GM18511 (cell line): ENCODE results near the gene SPNS2.

Experiments
- ATAC-seq: cut with Tn5 transposase; IDR thresholded peaks from one replicate; pipeline ENCODE4 v1.9.1; 2021; ENCODE audit warnings: mild to moderate bottlenecking, moderate library complexity; ENCODE audit not compliant: unreplicated experiment

Gene SPNS2

DNA sequence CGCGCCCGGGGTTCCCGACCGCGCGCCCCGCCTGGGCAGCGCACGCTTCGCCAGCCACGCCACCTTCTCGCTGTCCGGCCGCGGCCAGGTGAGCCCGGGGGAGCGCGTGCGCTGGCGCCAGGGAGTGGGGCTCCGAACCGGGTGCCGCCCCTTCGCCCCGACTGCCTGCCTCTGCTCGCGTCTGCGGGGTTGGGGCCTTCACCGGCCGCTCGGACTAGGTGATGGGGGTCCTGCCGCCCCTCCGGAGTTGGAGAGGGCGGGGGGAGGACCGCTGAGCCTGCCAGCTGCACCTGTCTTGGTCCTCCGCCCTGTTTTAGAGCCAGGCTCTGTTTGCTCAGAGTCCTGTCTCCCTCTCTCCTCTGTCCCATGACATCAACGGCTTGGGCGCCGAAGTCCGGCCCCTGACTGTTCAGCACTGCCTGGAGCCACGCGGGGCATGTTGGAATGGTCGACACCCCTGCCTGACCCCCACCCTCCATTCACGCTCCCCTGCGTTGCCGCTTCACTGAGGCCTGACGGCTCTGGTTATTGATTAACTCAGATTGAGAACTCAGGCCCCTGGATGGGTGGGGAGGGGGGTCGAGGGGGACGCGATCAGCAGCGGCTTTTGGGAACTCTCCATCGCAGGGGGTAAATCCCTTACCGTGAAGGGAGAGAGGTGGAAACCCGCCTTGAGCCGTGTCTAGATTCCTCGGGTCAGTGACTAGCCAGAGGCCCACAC, 86.4 kb downstream of the SPNS2 start:
- no peak for ATAC-seq

DNA sequence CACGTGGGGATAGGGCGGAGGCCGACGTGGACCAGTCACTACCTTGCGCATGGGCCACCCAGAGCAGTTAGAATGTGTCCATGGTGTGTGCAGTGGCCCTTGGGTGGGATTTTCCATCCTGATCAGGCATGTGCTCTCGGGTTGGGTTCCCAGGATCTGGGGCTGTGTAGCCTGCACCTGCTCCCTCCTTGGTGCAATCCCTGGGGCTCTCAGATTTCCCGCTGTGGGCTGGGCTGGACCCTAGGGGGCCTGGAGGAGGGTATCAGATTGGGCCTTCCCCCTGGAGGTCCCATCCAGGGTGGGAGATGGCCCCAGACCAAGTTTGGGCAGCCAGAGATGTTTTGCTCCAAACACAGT, 86.9 kb downstream of the SPNS2 start:
- no peak for ATAC-seq

DNA sequence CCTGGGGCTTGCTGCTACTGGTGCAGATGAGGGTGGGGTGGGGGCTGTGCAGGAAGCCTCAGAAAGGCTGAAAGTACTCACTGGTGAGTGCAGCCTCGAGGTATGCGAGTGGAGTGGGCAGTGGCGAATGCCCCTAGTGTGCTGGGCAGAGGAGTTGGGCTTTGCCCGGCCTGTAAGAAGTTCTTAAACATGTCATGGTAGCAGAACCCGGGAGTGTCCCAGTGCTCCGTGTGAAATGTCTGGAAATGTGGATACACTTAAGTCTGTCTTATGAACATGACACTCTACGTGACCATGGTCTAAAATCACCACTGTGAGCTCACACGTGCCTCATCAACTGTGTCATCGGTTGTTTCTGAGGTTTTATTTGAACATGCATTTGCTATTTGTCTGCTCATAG, 87.4 kb downstream of the SPNS2 start:
- no peak for ATAC-seq

DNA sequence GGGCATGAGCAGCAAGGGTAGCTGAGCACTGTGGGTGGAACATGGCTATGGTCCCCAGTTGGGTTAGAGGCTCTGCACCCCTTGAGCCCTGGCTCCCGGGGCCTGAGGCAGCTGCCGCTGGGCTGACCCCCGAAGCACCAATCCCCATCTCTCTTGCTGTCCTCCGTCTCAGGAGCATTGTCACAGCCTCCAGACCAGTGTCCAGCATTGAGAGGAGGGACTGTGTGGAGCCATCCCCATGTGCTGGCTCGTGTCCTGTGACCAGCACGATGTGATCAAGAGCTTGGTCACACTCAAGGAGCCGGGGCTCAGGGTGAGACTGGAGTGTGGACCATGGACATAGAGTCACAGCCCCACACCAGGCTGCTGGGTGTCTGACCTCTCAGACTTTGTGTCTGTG, 88.5 kb downstream of the SPNS2 start:
- ATAC-seq: no peak

DNA sequence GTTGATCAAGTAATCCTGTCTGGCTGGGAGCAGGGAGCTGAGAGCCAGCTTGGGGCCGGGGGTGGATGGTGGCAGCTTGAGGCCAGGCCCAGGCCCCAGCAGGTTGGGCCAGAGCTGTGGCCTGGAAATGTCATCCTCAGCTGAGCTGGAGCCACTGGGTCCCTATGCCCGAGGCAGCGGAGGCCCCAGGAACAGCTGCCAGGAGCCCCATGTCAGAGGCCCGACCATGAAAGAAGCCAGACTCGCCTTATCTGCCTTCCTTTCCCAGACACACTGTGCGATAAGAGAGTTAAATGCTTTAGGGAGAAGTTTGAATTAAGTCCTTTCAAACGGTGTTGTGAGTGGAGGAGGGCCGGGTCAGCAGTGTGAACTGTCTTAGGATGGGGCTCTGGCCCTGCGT, 89.1 kb downstream of the SPNS2 start:
- no peak for ATAC-seq

DNA sequence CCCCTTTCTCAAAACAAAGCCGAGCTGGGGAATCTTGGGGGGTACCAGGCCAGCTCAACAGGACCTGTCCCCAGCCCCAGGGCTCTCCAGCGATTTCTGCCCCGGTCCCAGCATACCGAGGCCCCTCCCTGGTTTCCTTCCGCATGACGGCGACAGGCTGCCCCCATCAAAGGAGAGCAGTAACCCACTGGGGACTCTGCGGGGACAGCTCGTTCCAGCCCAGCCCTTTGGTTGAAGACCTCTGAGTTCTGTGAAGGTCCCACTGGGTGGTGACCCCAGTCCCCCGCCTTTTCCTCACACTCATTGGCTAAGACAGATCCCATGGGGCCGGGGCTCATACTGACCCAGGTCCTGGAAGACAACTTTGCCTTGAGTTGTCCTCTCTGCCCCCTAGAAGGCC, 89.7 kb downstream of the SPNS2 start:
- no peak for ATAC-seq
